Right ventricle myocardium inferior (tissue), 1 donor: ENCODE results near the gene PCP2. TPM values are rescaled to one million over a fixed set of nuclear protein-coding genes. Genes with fewer than 3 reads are reported as not detected.

ENCODE experiments used
- ATAC-seq: fragments of 200-7000 bp; cut with Tn5 transposase; one replicate; pipeline ENCODE4 v1.9.1; 2020; ENCODE audit warnings: mild to moderate bottlenecking, moderate library complexity
- DNase-seq: peaks from one replicate; pipeline ENCODE4 v3.0.0; 2021; ENCODE audit errors: missing footprints
- intact Hi-C: fragments of 100-400 bp; cut with DNase I; formaldehyde crosslinking; loops from one replicate; pipeline ENCODE4 v1.11.0; 2022
- long read RNA-seq: library from polyadenylated mRNA; unstranded; transcript quantifications from one replicate; pipeline ENCODE4 v2.0.0, GENCODE V29; 2021
- total RNA-seq: library from RNA; stranded (reverse); fragmentation: NEBNext Ultra II Directional; extraction: Animal tissue kit (Norgen Biotek cat#: 25700); gene quantifications from one replicate; pipeline ENCODE4 v1.2.1, GENCODE V29; 2021
- donor health status: DM: no; HTN: yes; CAD: no; lungs with severe emphysema.

The PCP2 gene
- 6.6 TPM for total RNA-seq
- long read RNA-seq, partial matches to known transcripts, result 0 of 2 reads
- long read RNA-seq, other reads (novel, unspliced or antisense), result 2 of 2 reads

DNA sequence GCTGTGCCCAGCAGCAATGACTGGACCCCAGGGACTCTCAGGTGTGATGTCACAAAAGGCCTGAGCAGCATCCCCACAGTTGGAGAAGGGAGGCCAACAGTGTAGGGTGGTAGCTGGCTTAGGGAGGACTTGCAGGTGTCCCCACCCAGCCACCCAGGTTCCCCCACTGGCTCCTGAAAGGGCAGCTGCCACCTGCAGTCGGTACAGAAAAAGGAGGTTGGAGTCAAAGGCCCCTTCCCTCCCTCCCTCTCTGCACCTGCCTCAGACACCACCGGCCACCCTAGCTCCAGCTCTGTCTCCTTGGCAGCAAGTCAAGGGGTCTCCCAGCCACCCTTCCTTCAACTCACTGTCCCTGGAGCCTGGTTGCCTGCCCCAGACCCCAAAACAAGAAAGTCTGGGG, at the start of gene PCP2:
PCP2 (minus strand) TSS at position 22 of the 400 bp plus-strand sequence. CDS start 262 bp downstream, outside the sequence.
- DNase-seq, result no peak
- ATAC-seq, result no peak
- intact Hi-C loops, result no loop called here

DNA sequence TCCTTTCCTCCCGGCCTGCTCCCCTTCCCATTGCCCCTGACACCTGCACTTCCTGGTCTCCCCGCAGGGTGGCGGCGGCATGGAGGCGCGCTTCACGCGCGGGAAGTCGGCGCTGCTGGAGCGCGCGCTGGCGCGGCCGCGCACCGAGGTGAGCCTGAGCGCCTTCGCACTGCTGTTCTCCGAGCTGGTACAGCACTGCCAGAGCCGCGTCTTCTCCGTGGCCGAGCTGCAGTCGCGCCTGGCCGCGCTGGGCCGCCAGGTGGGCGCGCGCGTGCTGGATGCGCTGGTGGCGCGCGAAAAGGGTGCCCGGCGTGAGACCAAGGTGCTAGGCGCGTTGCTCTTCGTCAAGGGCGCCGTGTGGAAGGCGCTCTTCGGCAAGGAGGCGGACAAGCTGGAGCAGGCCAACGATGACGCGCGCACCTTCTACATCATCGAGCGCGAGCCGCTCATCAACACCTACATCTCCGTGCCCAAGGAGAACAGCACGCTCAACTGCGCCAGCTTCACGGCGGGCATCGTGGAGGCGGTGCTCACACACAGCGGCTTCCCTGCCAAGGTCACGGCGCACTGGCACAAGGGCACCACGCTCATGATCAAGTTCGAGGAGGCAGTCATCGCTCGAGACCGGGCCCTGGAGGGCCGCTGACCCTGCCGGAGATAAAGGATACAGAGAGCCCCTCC, 48.8 kb upstream of the PCP2 start:
- no peak for DNase-seq
- intact Hi-C loops, result no loop called here
- ATAC-seq, result no peak

DNA sequence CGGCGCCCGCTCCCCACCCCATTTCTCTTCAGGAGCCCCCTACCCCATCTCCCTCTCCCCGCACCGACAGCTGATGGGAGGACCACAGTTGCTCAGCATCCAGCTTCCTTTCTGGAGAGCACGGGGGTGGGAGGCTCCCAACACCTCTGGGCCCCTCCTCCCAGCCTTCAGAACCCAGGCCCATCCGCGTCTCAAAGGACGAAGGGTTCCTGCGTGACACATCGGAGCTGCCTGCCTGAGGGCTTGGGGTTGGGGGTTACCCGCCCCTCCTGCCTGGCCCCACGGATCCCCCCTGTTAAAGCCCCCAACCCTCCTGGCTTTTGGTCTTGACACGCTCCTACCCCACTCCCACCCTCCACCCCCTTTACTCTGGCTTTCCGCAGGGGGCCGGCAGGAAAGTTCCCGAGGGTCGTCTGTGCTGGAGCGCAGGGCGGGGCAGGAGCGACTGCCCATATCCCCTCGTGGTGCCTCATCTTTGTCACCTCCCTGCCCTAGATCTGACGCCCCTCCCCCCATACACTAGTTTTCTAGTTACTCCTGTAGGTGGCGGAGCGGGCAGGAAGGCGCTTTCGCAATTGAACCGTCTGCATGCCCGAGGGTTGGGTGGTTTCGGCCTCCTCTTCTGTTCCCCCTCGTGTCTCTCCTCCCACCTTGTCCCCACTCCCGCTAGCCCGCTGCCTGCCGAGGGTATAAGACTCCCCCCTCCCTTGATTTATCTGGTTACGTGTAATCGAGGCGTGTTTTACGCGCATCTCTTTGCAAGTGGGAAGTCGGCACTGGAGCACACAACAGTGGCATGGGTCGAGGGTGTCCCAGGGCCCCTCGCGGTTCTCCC, 48.0 kb upstream of the PCP2 start:
- intact Hi-C loops, result loop anchor here (2.0 kb wide), 2 partner anchors 113 to 327 kb away; no protein-coding TSS in a partner anchor
- DNase-seq, result peak; percentile 92
- ATAC-seq, result peak; percentile 74

DNA sequence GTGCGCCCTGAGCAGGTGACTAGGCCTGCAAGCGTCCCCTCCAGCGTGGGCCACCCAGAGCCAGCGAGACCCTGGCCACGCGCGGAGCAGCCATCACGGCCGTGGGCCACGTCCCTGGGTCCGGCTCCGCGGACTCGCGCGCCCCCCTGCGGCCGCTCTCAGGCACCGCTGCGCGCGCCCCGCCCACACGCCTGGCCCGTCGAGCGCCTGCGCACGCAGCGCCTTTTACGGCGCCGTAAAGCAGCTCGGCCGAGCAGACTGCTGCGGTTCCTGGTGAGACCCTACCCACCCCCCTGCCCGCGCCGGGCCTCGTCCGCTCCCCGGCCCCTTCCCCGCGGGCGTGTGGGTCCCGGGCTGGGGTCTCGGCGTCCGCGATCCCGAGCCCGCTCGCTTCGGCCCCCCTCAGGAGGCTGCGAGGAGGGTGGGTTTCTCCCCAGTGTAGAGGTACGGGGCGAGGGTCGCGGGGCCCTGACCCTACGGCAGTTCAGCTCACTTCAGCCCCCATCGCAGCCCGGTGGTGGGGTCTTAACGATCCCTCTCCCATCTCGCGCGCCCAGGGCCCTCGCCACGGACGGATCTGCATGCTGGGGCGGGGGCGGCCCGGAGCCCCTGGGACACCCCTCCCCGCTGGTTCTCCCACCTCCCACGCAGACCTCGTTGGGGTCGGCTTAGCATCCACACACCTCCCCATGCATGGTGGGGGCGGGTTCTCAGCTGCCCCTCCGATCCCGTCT, 47.3 kb upstream of the PCP2 start, which contains the start of gene TRAPPC5:
TRAPPC5 (plus strand) TSS at position 228 of the 734 bp plus-strand sequence. CDS start 1,421 bp downstream, outside the sequence.
- ATAC-seq, result peak; percentile 91

DNA sequence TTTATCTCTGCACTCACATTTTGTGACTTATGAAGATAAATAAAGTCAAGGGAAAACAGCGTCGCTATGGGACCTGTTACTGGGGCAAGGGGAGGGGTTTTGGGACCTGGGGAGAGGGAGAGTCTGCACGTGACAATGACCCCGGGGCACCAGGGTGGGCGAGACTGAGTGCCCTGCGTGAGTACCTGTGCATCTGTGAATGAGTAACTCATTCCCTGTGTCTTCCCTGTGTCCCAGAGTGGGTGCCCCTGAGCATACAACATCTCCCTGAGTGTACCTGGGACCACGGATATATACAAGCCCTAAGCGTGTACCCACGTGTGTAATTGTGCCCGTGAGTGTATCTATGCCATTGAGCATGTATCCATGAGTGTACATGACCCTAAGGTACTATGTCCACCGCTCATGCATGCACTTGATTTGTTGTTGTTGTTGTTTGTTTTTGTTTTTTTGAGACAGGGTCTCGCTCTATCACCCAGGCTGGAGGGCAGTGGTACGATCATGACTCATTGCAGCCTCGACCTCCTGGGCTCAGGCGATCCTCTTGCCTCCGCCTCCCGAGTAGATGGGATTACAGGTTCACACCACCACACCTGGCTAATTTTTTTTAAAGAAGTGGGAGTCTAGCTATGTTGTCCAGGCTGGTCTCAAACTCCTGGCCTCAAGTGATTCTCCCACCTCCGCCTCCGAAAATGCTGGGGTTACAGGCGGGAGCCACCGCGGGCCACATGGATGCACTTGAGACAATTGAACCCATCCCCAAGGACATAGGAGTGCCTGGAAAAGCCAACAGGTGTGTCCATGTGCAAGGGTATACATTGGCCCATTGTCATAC, 46.5 kb upstream of the PCP2 start:
- intact Hi-C loops, result loop anchor here (1.0 to 2.0 kb wide), 3 partner anchors 27 to 325 kb away; no protein-coding TSS in a partner anchor
- ATAC-seq (no peak), DNase-seq (no peak)

More for the DNA sequence above, 47.3 kb upstream of the PCP2 start, which contains the start of gene TRAPPC5:
- DNase-seq, result peak; percentile 95
- intact Hi-C loops, result loop anchor here (1.0 to 2.0 kb wide), 3 partner anchors 27 to 326 kb away; no protein-coding TSS in a partner anchor

DNA sequence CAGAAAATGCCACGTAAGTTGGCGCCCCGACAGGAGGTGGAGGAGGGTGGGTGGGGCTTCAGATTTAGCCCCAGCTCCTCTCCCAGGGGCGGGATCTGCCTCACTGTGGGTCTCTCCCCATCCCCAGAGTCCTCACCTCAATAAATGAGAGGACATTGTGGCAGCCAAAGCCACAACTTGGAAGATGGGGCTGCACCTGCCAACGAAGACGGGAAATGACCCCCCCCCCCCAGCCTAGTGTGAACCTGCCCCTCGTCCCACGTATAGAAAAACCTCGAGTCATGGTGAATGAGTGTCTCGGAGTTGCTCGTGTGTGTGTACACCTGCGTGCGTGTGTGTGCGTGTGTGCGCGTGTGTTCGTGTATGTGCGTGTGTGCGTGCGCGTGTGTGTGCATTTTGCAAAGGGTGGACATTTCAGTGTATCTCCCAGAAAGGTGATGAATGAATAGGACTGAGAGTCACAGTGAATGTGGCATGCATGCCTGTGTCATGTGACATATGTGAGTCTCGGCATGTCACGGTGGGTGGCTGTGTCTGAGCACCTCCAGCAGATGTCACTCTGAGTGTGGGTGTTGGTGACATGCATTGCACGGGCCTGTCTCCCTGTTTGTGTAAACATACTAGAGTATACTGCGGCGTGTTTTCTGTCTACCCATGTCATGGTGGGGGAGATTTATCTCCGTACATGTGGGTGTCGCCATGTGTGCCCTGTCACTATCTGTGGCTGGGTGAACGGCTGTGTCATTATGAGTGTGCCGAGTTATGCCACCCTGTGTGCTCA, 45.6 kb upstream of the PCP2 start:
- DNase-seq, result peak; percentile 79

DNA sequence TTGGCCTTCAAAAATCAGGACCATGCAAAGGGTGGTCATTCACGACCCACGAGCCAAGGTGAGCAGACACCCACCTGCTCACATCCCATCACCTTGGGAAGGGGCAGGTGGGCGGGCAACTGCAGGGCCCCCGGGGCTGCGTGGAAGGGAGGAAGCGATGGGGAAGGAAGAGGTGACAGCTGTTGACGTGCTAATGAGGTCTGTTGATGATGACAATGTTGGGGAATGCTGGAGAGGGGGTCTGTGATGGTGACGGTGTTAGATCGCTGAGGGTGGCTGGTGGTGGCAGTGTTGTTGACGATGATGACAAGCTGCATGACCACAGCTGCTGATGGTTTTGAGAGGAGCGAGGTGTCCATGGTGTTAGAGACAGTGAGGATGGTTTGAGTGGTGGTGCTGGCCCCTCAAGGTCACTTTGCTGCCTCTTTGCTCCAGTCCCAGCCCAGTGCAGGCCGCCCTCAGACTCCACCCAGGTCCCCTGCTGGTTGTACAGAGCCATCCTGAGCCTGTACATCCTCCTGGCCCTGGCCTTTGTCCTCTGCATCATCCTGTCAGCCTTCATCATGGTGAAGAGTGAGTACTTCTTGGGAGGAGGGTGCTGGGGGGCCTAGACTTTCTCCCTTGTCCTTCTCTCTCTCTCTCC, 44.3 kb upstream of the PCP2 start:
- intact Hi-C loops, result no loop called here
- no peak for DNase-seq
- ATAC-seq, result no peak

More for the DNA sequence above, 45.6 kb upstream of the PCP2 start:
- intact Hi-C loops, result no loop called here
- no peak for ATAC-seq

DNA sequence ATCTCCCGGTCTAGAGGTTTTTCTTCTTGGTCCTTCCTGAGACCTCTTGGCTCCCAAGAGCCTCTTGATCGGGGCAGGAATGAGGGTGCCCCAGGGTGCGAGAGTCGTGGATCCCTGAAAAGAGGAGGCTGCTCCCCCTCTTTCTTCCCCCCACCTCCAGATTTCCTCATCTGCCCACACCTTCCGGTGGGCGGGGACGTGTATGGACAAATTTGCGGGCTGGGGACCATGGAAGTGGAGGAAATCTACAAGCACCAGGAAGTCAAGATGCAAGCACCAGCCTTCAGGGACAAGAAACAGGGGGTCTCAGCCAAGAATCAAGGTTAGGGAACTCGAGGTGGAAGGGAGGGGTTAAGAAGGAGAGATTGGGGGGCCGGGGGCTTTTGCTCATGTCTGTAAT, 43.3 kb upstream of the PCP2 start, which contains the start of gene MCEMP1:
MCEMP1 (plus strand) TSS at position 237 of the 400 bp plus-strand sequence; CDS start at position 268, 31 bp downstream.
- intact Hi-C loops, result no loop called here
- ATAC-seq, result no peak
- peak; percentile 76 for DNase-seq

DNA sequence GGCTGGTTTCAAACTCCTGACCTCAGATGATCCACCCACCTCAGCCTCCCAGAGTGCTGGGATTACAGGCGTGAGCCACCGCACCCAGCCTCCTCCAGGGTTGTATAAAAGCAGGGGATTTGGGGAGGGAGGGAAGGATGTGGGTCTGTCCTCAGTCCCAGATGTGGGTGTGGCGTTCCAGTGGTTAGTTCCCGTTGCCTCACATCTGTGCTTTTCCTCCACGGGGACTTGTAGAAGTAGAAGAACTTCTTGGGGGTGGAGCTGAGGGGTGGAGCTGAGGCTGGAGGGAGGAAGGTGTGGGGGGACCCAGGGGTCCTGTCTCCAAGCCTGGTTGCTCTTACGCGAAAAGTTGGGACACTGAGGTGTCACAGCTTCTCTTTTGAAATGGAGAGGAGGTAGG, 42.9 kb upstream of the PCP2 start:
- intact Hi-C loops, result no loop called here
- DNase-seq (no peak), ATAC-seq (no peak)

DNA sequence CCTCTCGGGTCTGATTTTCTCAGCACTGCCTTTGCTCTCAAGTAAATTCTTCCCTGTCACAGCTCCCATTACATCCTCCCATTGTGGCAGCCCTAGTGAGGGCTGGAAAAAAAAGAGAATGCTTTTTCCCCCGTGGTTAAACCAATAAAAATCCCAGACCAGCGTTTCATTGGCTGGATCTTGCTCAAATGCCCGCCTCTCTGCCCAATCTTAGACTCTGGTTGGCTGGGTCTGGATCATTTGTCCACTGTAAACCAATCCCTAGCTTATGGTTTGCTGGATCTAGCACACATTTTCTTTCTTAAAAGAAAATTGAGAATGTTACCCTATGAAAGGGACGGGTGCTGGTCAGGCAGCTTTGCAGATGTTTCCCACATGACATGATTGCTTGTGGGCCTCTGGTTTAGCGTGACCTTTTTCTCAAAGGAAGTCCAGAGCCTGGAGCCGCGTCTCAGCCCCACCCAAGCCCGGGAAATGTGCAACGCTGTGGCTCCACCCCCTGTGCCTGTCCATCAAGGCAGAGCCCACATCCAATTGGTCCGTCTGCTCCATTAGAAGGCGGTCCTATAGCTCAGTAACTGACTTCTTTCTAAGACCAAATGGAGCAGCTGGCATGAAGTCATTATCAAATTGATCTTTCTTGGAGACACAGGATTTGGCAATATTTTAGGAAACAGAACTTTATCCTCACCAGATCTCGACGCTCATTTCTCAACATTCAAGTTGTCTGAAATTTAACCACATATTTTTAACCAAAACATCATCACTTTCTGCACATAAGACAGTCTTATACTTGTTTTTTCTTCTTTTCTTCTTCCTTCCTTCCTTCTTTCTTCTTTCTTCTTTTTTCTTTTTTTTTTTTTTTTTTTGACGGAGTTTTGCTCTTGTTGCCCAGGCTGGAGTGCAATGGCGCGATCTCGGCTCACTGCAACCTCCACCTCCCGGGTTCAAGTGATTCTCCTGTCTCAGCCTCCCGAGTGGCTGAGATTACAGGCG, 40.8 kb upstream of the PCP2 start:
- DNase-seq (peak; percentile 89), ATAC-seq (peak; percentile 77)
- intact Hi-C loops, result no loop called here

DNA sequence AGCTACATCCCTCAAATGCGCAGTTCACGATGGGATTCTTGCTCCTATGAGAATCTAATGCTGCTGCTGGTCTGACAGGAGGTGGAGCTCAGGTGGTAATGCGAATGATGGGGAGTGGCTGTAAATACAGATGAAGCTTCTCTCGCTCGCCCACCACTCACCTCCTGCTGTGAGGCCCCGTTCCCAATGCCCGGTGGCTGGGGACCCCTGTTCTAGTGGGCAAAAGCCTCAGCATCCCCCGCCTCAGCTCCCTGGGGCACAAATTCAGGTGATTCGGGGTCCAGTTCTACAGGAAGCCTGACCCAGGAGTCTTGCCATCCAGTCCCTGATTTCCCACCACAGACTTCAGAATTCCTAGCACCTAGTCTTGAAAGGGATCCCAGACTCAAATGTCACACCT, 39.0 kb upstream of the PCP2 start:
- DNase-seq (no peak), ATAC-seq (no peak)
- intact Hi-C loops, result no loop called here

DNA sequence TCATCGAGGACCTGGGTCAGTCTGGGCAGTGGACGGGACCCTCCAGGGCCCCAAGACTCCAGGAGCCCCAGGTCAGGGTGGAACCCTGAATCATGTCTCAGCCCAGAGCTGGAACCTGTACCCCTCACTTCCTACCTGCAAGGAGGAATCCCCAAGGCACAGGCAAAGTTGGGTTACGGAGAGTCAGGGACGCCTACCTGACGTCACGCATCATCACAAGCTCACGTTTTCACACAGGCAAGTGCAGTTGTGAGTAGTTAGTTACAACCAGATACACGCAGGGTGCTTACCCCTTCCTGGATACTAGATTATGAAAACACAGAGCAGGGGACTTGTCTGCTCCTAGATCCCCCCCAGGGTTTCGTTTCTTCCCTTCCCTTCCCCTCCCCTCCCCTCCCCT, 37.3 kb upstream of the PCP2 start:
- DNase-seq (no peak), ATAC-seq (no peak)
- intact Hi-C loops, result no loop called here

DNA sequence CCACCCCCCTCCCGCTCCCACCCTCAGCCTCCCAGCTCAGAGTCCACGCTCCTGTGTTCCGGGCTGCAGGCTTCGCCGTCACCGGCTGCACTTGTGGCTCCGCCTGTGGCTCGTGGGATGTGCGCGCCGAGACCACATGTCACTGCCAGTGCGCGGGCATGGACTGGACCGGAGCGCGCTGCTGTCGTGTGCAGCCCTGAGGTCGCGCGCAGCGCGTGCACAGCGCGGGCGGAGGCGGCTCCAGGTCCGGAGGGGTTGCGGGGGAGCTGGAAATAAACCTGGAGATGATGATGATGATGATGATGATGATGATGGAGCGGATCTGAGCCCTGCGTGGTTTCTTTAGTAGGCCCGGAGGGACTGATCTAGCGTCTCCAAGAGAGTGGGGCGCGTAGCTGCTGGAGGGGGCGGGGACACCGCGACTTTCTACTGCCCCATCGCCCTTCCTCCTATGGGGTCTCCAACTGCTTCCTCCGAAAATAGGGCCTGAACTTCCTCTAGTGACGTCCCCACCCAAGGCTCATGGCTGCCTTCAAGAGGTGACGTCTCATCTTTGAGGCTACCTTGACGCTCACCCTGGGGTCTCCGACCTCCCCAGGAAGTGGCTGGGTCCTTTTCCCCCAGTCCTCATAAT, 36.7 kb upstream of the PCP2 start:
- ATAC-seq (no peak), DNase-seq (peak; percentile 78)
- intact Hi-C loops, result no loop called here

DNA sequence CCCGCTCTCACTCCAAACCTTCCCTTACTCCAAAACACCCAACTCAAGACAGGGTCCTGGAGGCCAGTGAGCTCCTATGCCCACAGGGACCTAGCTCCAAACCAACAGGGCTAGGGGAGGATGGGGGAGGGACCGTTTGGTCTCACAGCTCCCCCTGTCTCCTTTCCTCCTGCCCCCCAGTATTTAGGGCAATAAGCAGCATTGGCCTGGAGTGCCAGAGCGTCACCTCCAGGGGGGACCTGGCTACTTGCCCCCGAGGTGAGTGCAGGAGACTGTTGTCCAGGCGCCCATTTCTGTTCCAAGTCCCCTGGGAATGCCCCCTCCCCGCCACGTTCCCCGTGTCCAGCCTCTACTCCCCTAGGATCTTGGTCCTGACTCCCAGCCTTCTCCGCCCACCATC, 36.1 kb upstream of the PCP2 start:
- intact Hi-C loops, result no loop called here
- ATAC-seq (no peak), DNase-seq (no peak)

DNA sequence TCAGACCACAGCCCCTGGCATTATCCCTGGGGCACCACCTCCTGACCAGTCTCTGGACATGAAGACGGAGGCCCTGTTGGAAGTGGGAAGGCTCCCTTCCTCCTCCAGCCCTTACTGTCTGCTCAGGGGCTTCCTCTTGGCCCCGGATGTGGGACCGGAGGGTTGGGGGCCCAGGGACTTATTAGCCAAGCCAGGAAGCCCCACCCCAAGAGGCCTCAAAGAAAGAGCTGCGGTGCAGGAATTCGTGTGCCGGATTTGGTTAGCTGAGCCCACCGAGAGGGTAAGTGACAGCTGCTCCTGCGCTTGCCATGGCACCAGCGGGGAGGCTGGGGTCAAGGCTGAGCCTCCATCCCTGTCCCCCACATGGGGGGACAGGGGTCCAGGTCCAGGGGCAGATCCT, 35.3 kb upstream of the PCP2 start, which contains the start of gene RETN:
RETN (plus strand) TSS at position 208 of the 400 bp plus-strand sequence. CDS start 278 bp downstream, outside the sequence.
- ATAC-seq (no peak), DNase-seq (no peak)
- intact Hi-C loops, result no loop called here
